GM15510 (cell line): ENCODE results near the gene KCNT1.

ENCODE experiments used
- POLR2A ChIP-seq: IDR thresholded peaks from 3 replicates; pipeline ENCODE4 v1.6.1; 2011; ENCODE audit warnings: borderline replicate concordance; ENCODE audit not compliant: insufficient read length; ENCODE audit errors: extremely low read depth

The KCNT1 gene

GRCh38 chr9:135833864-135834263, 131.9 kb downstream of the KCNT1 start:
- no peak for TF ChIP-seq POLR2A

- no peak for TF ChIP-seq POLR2A
Measured at GRCh38 chr9:135835131-135835530, 133.1 kb downstream of the KCNT1 start.

GRCh38 chr9:135839516-135839915, 137.5 kb downstream of the KCNT1 start:
- TF ChIP-seq POLR2A, result no peak

GRCh38 chr9:135840107-135840506, 138.1 kb downstream of the KCNT1 start:
- TF ChIP-seq POLR2A, result no peak

GRCh38 chr9:135840539-135840938, 138.6 kb downstream of the KCNT1 start:
- no peak for TF ChIP-seq POLR2A
